PC-9 (cell line): Measurements from ENCODE around the gene RPS23. TPM values are rescaled to one million over a fixed set of nuclear protein-coding genes. Genes with fewer than 3 reads are reported as not detected.

Experiments used
- BruUV-seq: library from RNA; stranded (reverse); fragments of 400-500 nt; replicated peaks from 2 replicates; lab custom pipeline; 2021; lab: Mats Ljungman, UMichigan
- CTCF ChIA-PET: fragments of 300-600 bp; sonication (Branson Sonifier 250); formaldehyde crosslinking; loops from one replicate; lab custom pipeline; 2022; ENCODE audit warnings: antibody characterized with exemption; lab: Charles Lee
- POLR2A ChIA-PET: fragments of 300-600 bp; sonication (Branson Sonifier 250); formaldehyde crosslinking; loops from one replicate; lab custom pipeline; 2022; ENCODE audit warnings: antibody characterized with exemption; ENCODE audit not compliant: unreplicated experiment; lab: Charles Lee
- DNase-seq, 2 experiments: peaks; one replicate each; pipeline versions ENCODE4 v3.0.0 to v3.0.0-alpha.2; 2015 to 2022; ENCODE audit warnings: mixed read lengths in 1 of 2
- H2AFZ ChIP-seq: fragments of 200-600 bp; sonication (generic); 2 replicates; pipeline ENCODE4 v1.8.1; 2017; ENCODE audit warnings: antibody characterized with exemption
- H3F3A ChIP-seq: fragments of 200-600 bp; sonication (generic); 2 replicates; pipeline ENCODE4 v1.8.1; 2017; ENCODE audit warnings: antibody characterized with exemption, mild to moderate bottlenecking, low read depth; ENCODE audit not compliant: insufficient read depth
- H3K27ac ChIP-seq: fragments of 200-600 bp; sonication (generic); 2 replicates; pipeline ENCODE4 v1.6.1; 2016; ENCODE audit warnings: mixed run types
- H3K27me3 ChIP-seq: fragments of 200-600 bp; sonication (generic); 2 replicates; pipeline ENCODE4 v1.6.1; 2016; ENCODE audit warnings: low read depth, mixed run types; ENCODE audit not compliant: insufficient read depth
- H3K36me3 ChIP-seq: fragments of 200-600 bp; sonication (generic); 2 replicates; pipeline ENCODE4 v1.6.1; 2016; ENCODE audit warnings: low read depth, mixed run types
- H3K4me1 ChIP-seq: fragments of 200-600 bp; sonication (generic); replicated peaks from 2 replicates; pipeline ENCODE4 v1.6.1; 2016; ENCODE audit warnings: mixed run types; ENCODE audit not compliant: insufficient read depth
- H3K4me2 ChIP-seq: fragments of 200-600 bp; sonication (generic); 2 replicates; pipeline ENCODE4 v1.6.1; 2017; ENCODE audit warnings: mixed run types
- H3K4me3 ChIP-seq: fragments of 200-600 bp; sonication (generic); 2 replicates; pipeline ENCODE4 v1.6.1; 2016; ENCODE audit warnings: mixed run types
- H3K79me2 ChIP-seq: fragments of 200-600 bp; sonication (generic); 2 replicates; pipeline ENCODE4 v1.6.1; 2017; ENCODE audit warnings: low read depth, mixed run types
- H3K9me2 ChIP-seq: fragments of 200-600 bp; sonication (generic); 2 replicates; pipeline ENCODE4 v1.8.1; 2017; ENCODE audit warnings: mild to moderate bottlenecking; ENCODE audit not compliant: insufficient read depth
- H3K9me3 ChIP-seq: fragments of 200-600 bp; sonication (generic); 2 replicates; pipeline ENCODE4 v1.8.1; 2016; ENCODE audit warnings: low read depth; ENCODE audit not compliant: insufficient read depth
- H4K20me1 ChIP-seq: fragments of 200-600 bp; sonication (generic); 2 replicates; pipeline ENCODE4 v1.8.1; 2017; ENCODE audit not compliant: insufficient read depth
- CTCF ChIP-seq: fragments of 200-600 bp; sonication (generic); conservative IDR thresholded peaks from 2 replicates; pipeline ENCODE4 v1.6.1; 2017; ENCODE audit warnings: mixed run types, antibody characterized with exemption, mild to moderate bottlenecking, moderate library complexity
- EZH2 ChIP-seq: fragments of 200-600 bp; sonication (generic); IDR thresholded peaks from 2 replicates; pipeline ENCODE4 v1.8.0; 2017; ENCODE audit warnings: antibody characterized with exemption, low read depth
- intact Hi-C: fragments of 100-400 bp; cut with micrococcal nuclease; formaldehyde crosslinking; loops from one replicate; pipeline ENCODE4 v1.10.0; 2022; ENCODE audit not compliant: unreplicated experiment
- total RNA-seq: library from RNA; stranded (reverse); gene quantifications from 2 replicates; pipeline ENCODE4 v1.2.3, GENCODE V29; 2021

Gene RPS23
- total RNA-seq, 1 experiment from 2014 or later, result 1,620 TPM

GRCh38 chr5:82225525-82226172, 52.5 kb downstream of the RPS23 start:
- Histone ChIP-seq H3K9me3 (no peaks in the 10 kb centered on the region), H2AFZ (no peak overlapping the region), H3K9me2 (no peaks in the 10 kb centered on the region), H3K27ac (no peak overlapping the region), H3K27me3 (no peaks in the 10 kb centered on the region), H3K36me3 (no peaks in the 10 kb centered on the region), H3F3A (no peaks in the 10 kb centered on the region), H3K79me2 (no peaks in the 10 kb centered on the region), H3K4me1 (no peaks in the 10 kb centered on the region), H3K4me2 (no peak overlapping the region), H3K4me3 (no peak overlapping the region), H4K20me1 (0 out of 2 replicates have a peak, but pooled peaks cover 3% of the 10 kb centered on the region)
- no TSS peak for BruUV-seq
- DNase-seq, result peak in 1 of 2 experiments; percentile 49
- no peak for TF ChIP-seq EZH2
- TF ChIP-seq CTCF, result peak; percentile 88
- intact Hi-C loops, result loop anchor here (1.0 to 10.0 kb wide), 5 partner anchors 121 to 800 kb away; partner anchors contain the start of gene SSBP2
- ChIA-PET POLR2A (no interaction called here), CTCF (interaction anchor here (0.7 to 0.9 kb wide), 2 partner anchors 718 to 800 kb away, joined by 3 to 4 read pairs; no protein-coding TSS in a partner anchor)
